CD4-positive, alpha-beta T cell (primary cell): Measurements from ENCODE around the gene PTP4A1. TPM values are rescaled to one million over a fixed set of nuclear protein-coding genes. Genes with fewer than 3 reads are reported as not detected.

Experiments used
- ATAC-seq: fragments of 200-7000 bp; cut with Tn5 transposase; one replicate; pipeline ENCODE4 v1.10.0; 2022; ENCODE audit warnings: mild to moderate bottlenecking; ENCODE audit not compliant: poor library complexity
- CTCF ChIA-PET: fragments of 350-600 bp; sonication (Branson Sonifier 250); formaldehyde crosslinking; loops from one replicate; lab custom pipeline; 2021; ENCODE audit warnings: antibody characterized with exemption, inconsistent platforms; lab: Charles Lee
- POLR2A ChIA-PET: fragments of 350-600 bp; sonication (Branson Sonifier 250); formaldehyde crosslinking; loops from one replicate; lab custom pipeline; 2021; ENCODE audit warnings: antibody characterized with exemption, inconsistent platforms; lab: Charles Lee
- DNase-seq, 14 experiments: peaks; one replicate each; pipeline ENCODE4 v3.0.0-alpha.2; 2013 to 2020; ENCODE audit warnings: mixed read lengths in 2 of 14
- H3K27ac ChIP-seq, 2 donors: one replicate each; pipeline versions ENCODE4 v1.5.1 to v1.7.0; 2013; ENCODE audit warnings: low read length in 2 of 2, low read depth in 1 of 2, mild to moderate bottlenecking in 1 of 2
- H3K27me3 ChIP-seq, 2 experiments: 1 replicate in 1 of 2; 2 replicates in 1 of 2; pipeline versions ENCODE4 v1.6.1 to v1.7.0; 2013; ENCODE audit warnings: low read length in 2 of 2, control low read depth in 1 of 2, mild to moderate bottlenecking in 1 of 2, moderate library complexity in 1 of 2; ENCODE audit not compliant: insufficient read depth in 2 of 2, control insufficient read depth in 1 of 2
- H3K36me3 ChIP-seq: one replicate; pipeline ENCODE4 v1.6.1; 2013; ENCODE audit warnings: low read length, control low read depth; ENCODE audit not compliant: insufficient read depth
- H3K4me1 ChIP-seq: one replicate; pipeline ENCODE4 v1.6.1; 2013; ENCODE audit warnings: low read length, control low read depth; ENCODE audit not compliant: insufficient read depth
- H3K4me3 ChIP-seq: one replicate; pipeline ENCODE4 v1.5.1; 2013; ENCODE audit warnings: mild to moderate bottlenecking, low read length, moderate library complexity
- H3K9me3 ChIP-seq, 2 experiments: 1 replicate in 1 of 2; 2 replicates in 1 of 2; pipeline versions ENCODE4 v1.6.1 to v1.7.0; 2013; ENCODE audit warnings: low read length in 2 of 2, mild to moderate bottlenecking in 2 of 2, control low read depth in 1 of 2, moderate library complexity in 1 of 2; ENCODE audit not compliant: control insufficient read depth in 1 of 2, insufficient read depth in 1 of 2
- H3K27ac Mint-ChIP-seq: one replicate; pipeline ENCODE4 v1.8.0; 2020; ENCODE audit warnings: mixed read lengths
- H3K27me3 Mint-ChIP-seq: one replicate; pipeline ENCODE4 v1.8.0; 2021; ENCODE audit warnings: mixed read lengths
- H3K36me3 Mint-ChIP-seq: one replicate; pipeline ENCODE4 v1.8.0; 2021; ENCODE audit warnings: low read depth, mixed read lengths
- H3K4me1 Mint-ChIP-seq: one replicate; pipeline ENCODE4 v1.8.0; 2021; ENCODE audit warnings: low read depth, mixed read lengths
- H3K4me3 Mint-ChIP-seq: one replicate; pipeline ENCODE4 v1.8.0; 2020; ENCODE audit warnings: mild to moderate bottlenecking, mixed read lengths
- H3K9me3 Mint-ChIP-seq: one replicate; pipeline ENCODE4 v1.8.0; 2020; ENCODE audit warnings: mixed read lengths
- intact Hi-C, 2 experiments: fragments of 100-400 bp; cut with DNase I in 1 of 2; cut with micrococcal nuclease in 1 of 2; formaldehyde crosslinking; loops; one replicate each; pipeline versions ENCODE4 v1.15.1 to v1.9.0; 2023 to 2025; cut with DNase I, micrococcal nuclease
- total RNA-seq, 174 experiments: library from RNA in 2 of 174; stranded (reverse) in 2 of 174; gene quantifications; one replicate each; pipeline ENCODE4 v1.2.3 and lab custom pipeline; 2021 to 2026
- TF ChIP-seq, protein P1 (sequence below): fragments of 200-600 bp; IDR thresholded peaks from one replicate; pipeline ENCODE4 v1.8.0; 2022; ENCODE audit warnings: antibody characterized with exemption, mild to moderate bottlenecking

Gene PTP4A1
- total RNA-seq, 2 experiments from 2014 or later = 254 to 258 TPM

DNA sequence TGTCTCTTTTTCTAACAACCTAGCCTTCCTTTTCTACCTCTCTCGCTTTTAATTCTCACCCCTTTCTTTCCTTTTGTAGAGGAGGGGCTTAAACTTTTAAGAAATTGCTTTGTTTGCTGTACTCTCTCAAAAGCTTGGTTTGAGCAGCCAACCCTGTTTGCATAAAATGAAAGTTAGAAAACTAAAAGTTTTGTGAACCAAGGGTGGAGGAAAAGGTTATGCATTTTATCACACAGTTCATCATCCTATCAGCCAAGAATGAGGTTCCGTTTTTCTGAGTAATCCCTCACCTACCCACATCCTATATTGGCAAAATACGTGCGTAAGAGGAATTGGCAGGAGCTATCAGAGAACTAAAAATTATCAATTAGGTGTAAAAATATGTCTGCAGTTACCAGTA, 42.8 kb upstream of the PTP4A1 start:
- no peak for ATAC-seq

DNA sequence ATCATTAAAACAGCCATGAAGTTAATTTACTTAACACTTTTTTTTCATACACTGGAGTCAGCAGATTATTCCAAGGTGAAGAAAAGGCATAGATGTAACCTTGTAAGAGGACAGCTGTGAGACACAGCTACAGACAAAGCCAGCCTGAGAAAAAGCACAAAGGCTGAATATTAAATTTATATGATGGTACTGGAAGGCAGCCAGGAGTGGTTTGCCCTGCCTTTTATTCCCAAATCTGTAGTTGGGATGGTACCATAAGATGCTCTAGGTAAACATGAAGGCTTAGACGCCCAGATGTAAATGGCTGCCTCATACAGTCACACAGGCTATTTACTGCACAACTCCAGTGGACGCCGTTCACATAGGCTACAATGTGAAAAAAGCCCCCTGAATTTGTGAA, 42.1 kb upstream of the PTP4A1 start:
- H3K4me3 ChIP-seq = no peak overlapping the region
- no peaks in the 10 kb centered on the region for H3K27me3 ChIP-seq
- H3K9me3 ChIP-seq = no peaks in the 10 kb centered on the region
- TF ChIP-seq, protein P1, sequence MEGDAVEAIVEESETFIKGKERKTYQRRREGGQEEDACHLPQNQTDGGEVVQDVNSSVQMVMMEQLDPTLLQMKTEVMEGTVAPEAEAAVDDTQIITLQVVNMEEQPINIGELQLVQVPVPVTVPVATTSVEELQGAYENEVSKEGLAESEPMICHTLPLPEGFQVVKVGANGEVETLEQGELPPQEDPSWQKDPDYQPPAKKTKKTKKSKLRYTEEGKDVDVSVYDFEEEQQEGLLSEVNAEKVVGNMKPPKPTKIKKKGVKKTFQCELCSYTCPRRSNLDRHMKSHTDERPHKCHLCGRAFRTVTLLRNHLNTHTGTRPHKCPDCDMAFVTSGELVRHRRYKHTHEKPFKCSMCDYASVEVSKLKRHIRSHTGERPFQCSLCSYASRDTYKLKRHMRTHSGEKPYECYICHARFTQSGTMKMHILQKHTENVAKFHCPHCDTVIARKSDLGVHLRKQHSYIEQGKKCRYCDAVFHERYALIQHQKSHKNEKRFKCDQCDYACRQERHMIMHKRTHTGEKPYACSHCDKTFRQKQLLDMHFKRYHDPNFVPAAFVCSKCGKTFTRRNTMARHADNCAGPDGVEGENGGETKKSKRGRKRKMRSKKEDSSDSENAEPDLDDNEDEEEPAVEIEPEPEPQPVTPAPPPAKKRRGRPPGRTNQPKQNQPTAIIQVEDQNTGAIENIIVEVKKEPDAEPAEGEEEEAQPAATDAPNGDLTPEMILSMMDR = no peak
- no peaks in the 10 kb centered on the region for H3K36me3 ChIP-seq
- Mint-ChIP-seq H3K36me3 (no peaks in the 10 kb centered on the region), H3K4me3 (no peak overlapping the region), H3K4me1 (peaks cover 8% of the 10 kb centered on the region), H3K9me3 (no peaks in the 10 kb centered on the region), H3K27me3 (no peaks in the 10 kb centered on the region), H3K27ac (no peak overlapping the region)
- no peak overlapping the region for H3K27ac ChIP-seq
- no peak for ATAC-seq
- intact Hi-C loops = no loop called here
- DNase-seq = no peak
- no peaks in the 10 kb centered on the region for H3K4me1 ChIP-seq
- ChIA-PET CTCF (no interaction called here), POLR2A (interaction anchor here (1.0 kb wide), 1 partner anchor 44 kb away, joined by 4 read pairs; no protein-coding TSS in a partner anchor)

More for the DNA sequence above, 42.8 kb upstream of the PTP4A1 start:
- H3K27me3 ChIP-seq = no peaks in the 10 kb centered on the region
- no peak overlapping the region for H3K27ac Mint-ChIP-seq
- ChIA-PET CTCF (no interaction called here), POLR2A (interaction anchor here (1.0 kb wide), 1 partner anchor 45 kb away, joined by 4 read pairs; no protein-coding TSS in a partner anchor)
- no peak overlapping the region for H3K4me3 Mint-ChIP-seq
- H3K27me3 Mint-ChIP-seq = no peaks in the 10 kb centered on the region
- intact Hi-C loops = no loop called here
- peak overlapping the region; percentile 9 for H3K4me3 ChIP-seq
- peaks cover 8% of the 10 kb centered on the region for H3K4me1 Mint-ChIP-seq
- no peaks in the 10 kb centered on the region for H3K9me3 Mint-ChIP-seq
- H3K36me3 ChIP-seq = no peaks in the 10 kb centered on the region
- H3K36me3 Mint-ChIP-seq = no peaks in the 10 kb centered on the region
- DNase-seq = peak in 1 of 14 experiments; percentile 45
- TF ChIP-seq, protein P1 = no peak
- H3K9me3 ChIP-seq = no peaks in the 10 kb centered on the region
- no peaks in the 10 kb centered on the region for H3K4me1 ChIP-seq
- H3K27ac ChIP-seq = peak overlapping the region in 1 of 2 donors; percentile 18

DNA sequence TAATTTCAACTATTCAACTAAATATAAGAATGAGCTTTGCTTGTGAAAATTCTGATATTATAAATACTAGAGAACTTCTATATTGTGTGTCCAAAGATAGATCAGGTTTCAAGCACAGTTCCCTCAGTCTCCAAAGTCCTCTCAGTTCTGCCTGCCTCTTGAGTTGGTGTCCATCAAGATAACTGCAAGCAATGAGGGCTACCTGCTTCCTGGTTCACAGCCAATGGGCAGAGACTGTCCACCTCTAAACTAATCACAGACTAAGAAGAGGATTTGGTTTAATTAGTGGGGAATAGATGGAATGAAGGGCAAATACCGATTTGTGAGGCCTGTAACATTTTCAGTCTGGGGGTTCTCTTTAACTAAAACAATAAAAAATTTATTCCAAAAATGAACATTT, 41.3 kb upstream of the PTP4A1 start:
- no peak overlapping the region for H3K27ac Mint-ChIP-seq
- no peak overlapping the region for H3K27ac ChIP-seq
- TF ChIP-seq, protein P1 = no peak
- H3K36me3 ChIP-seq = no peaks in the 10 kb centered on the region
- H3K4me3 ChIP-seq = no peak overlapping the region
- H3K9me3 Mint-ChIP-seq = no peaks in the 10 kb centered on the region
- DNase-seq = no peak
- H3K27me3 Mint-ChIP-seq = no peaks in the 10 kb centered on the region
- intact Hi-C loops = no loop called here
- no peak for ATAC-seq
- CTCF ChIA-PET = no interaction called here
- no peaks in the 10 kb centered on the region for H3K4me1 ChIP-seq
- H3K27me3 ChIP-seq = no peaks in the 10 kb centered on the region
- POLR2A ChIA-PET = interaction anchor here (0.9 kb wide), 1 partner anchor 22 kb away, joined by 3 read pairs; no protein-coding TSS in a partner anchor
- H3K4me1 Mint-ChIP-seq = peaks cover 8% of the 10 kb centered on the region
- no peaks in the 10 kb centered on the region for H3K9me3 ChIP-seq
- H3K36me3 Mint-ChIP-seq = no peaks in the 10 kb centered on the region
- no peak overlapping the region for H3K4me3 Mint-ChIP-seq
